Osteocyte (in vitro differentiated cells): ENCODE measurements around the gene SEPTIN8. TPM values are rescaled to one million over a fixed set of nuclear protein-coding genes. Genes with fewer than 3 reads are reported as not detected.

Source experiments
- DNase-seq: peaks from one replicate; pipeline ENCODE4 v3.0.0; 2021; ENCODE audit warnings: mixed read lengths; ENCODE audit not compliant: unreplicated experiment; ENCODE audit errors: extremely low spot score
- H3K27ac Mint-ChIP-seq: one replicate; pipeline ENCODE4 v1.8.0; 2021; ENCODE audit warnings: mild to moderate bottlenecking, mixed read lengths; ENCODE audit not compliant: unreplicated experiment
- H3K27me3 Mint-ChIP-seq: one replicate; pipeline ENCODE4 v1.8.0; 2021; ENCODE audit warnings: mixed read lengths; ENCODE audit not compliant: unreplicated experiment
- H3K36me3 Mint-ChIP-seq: one replicate; pipeline ENCODE4 v1.8.0; 2021; ENCODE audit warnings: mixed read lengths; ENCODE audit not compliant: unreplicated experiment
- H3K4me1 Mint-ChIP-seq: one replicate; pipeline ENCODE4 v1.8.0; 2021; ENCODE audit warnings: mixed read lengths; ENCODE audit not compliant: unreplicated experiment
- H3K4me3 Mint-ChIP-seq: one replicate; pipeline ENCODE4 v1.8.0; 2021; ENCODE audit warnings: mild to moderate bottlenecking, moderate library complexity, mixed read lengths; ENCODE audit not compliant: unreplicated experiment
- H3K9me3 Mint-ChIP-seq: one replicate; pipeline ENCODE4 v1.8.0; 2021; ENCODE audit warnings: mixed read lengths; ENCODE audit not compliant: unreplicated experiment
- CTCF ChIP-seq: fragments of 200-600 bp; sonication (generic); IDR thresholded peaks from 2 replicates; pipeline ENCODE4 v1.5.0; 2021; ENCODE audit warnings: antibody characterized with exemption, mild to moderate bottlenecking, moderate library complexity
- total RNA-seq: library from RNA; stranded (reverse); gene quantifications from 2 replicates; pipeline ENCODE4 v1.2.1, GENCODE V29; 2021

The SEPTIN8 gene
- total RNA-seq, 1 donor from 2014 or later = 57.9 TPM

- no peak overlapping the region for H3K4me3 Mint-ChIP-seq
- peaks cover 33% of the 10 kb centered on the region for H3K36me3 Mint-ChIP-seq
- H3K27me3 Mint-ChIP-seq = no peaks in the 10 kb centered on the region
- no peak overlapping the region for H3K27ac Mint-ChIP-seq
- H3K9me3 Mint-ChIP-seq = no peaks in the 10 kb centered on the region
- peaks cover 10% of the 10 kb centered on the region for H3K4me1 Mint-ChIP-seq
- no peak for TF ChIP-seq CTCF
- DNase-seq = no peak
Measured at GRCh38 chr5:132763181-132764036, 13.6 kb downstream of the SEPTIN8 start.

- H3K36me3 Mint-ChIP-seq = peaks cover 37% of the 10 kb centered on the region
- no peak overlapping the region for H3K27ac Mint-ChIP-seq
Measured at GRCh38 chr5:132762246-132763000, 14.6 kb downstream of the SEPTIN8 start.

GRCh38 chr5:132761321-132762240 is 15.5 kb downstream of the SEPTIN8 start:
- Mint-ChIP-seq H3K27ac (no peak overlapping the region), H3K4me1 (peaks cover 3% of the 10 kb centered on the region), H3K9me3 (no peaks in the 10 kb centered on the region), H3K4me3 (no peak overlapping the region), H3K36me3 (peaks cover 37% of the 10 kb centered on the region), H3K27me3 (no peaks in the 10 kb centered on the region)
- no peak for TF ChIP-seq CTCF
- no peak for DNase-seq

More at GRCh38 chr5:132762246-132763000, 14.6 kb downstream of the SEPTIN8 start:
- TF ChIP-seq CTCF = no peak
- DNase-seq = no peak
- Mint-ChIP-seq H3K9me3 (no peaks in the 10 kb centered on the region), H3K4me1 (peaks cover 9% of the 10 kb centered on the region), H3K4me3 (no peak overlapping the region), H3K27me3 (no peaks in the 10 kb centered on the region)

GRCh38 chr5:132760601-132761317 is 16.3 kb downstream of the SEPTIN8 start:
- Mint-ChIP-seq H3K27ac (no peak overlapping the region), H3K9me3 (no peaks in the 10 kb centered on the region), H3K36me3 (peaks cover 38% of the 10 kb centered on the region), H3K4me1 (peaks cover 3% of the 10 kb centered on the region), H3K4me3 (no peak overlapping the region), H3K27me3 (no peaks in the 10 kb centered on the region)
- no peak for DNase-seq
- no peak for TF ChIP-seq CTCF
